Right ventricle myocardium inferior (tissue), 1 donor: ENCODE measurements around the gene WDR7. TPM values are rescaled to one million over a fixed set of nuclear protein-coding genes. Genes with fewer than 3 reads are reported as not detected.

Experiments used
- ATAC-seq: fragments of 200-7000 bp; cut with Tn5 transposase; one replicate; pipeline ENCODE4 v1.9.1; 2020; ENCODE audit warnings: mild to moderate bottlenecking, moderate library complexity
- DNase-seq: peaks from one replicate; pipeline ENCODE4 v3.0.0; 2021; ENCODE audit errors: missing footprints
- intact Hi-C: fragments of 100-400 bp; cut with DNase I; formaldehyde crosslinking; loops from one replicate; pipeline ENCODE4 v1.11.0; 2022
- long read RNA-seq: library from polyadenylated mRNA; unstranded; transcript quantifications from one replicate; pipeline ENCODE4 v2.0.0, GENCODE V29; 2021
- total RNA-seq: library from RNA; stranded (reverse); fragmentation: NEBNext Ultra II Directional; extraction: Animal tissue kit (Norgen Biotek cat#: 25700); gene quantifications from one replicate; pipeline ENCODE4 v1.2.1, GENCODE V29; 2021
- donor health status: DM: no; HTN: yes; CAD: no; lungs with severe emphysema.

WDR7 gene
- total RNA-seq = 21.8 TPM
- long read RNA-seq, partial matches to known transcripts = 6 of 6 reads
- long read RNA-seq, other reads (novel, unspliced or antisense) = 0 of 6 reads

GRCh38 chr18:56650944-56651770 is at the start of gene WDR7:
Gene WDR7 (plus strand): TSS chr18:56651359. CDS start chr18:56672516, 21,157 bp downstream.
- intact Hi-C loops = loop anchor here (1.0 kb wide), 1 partner anchor 13 kb away; the partner anchor contains the start of gene TXNL1
- peak; percentile 98 for DNase-seq
- ATAC-seq = peak; percentile 99

GRCh38 chr18:56606618-56607017 is 44.5 kb upstream of the WDR7 start:
- intact Hi-C loops = no loop called here
- no peak for ATAC-seq
- no peak for DNase-seq

DNA sequence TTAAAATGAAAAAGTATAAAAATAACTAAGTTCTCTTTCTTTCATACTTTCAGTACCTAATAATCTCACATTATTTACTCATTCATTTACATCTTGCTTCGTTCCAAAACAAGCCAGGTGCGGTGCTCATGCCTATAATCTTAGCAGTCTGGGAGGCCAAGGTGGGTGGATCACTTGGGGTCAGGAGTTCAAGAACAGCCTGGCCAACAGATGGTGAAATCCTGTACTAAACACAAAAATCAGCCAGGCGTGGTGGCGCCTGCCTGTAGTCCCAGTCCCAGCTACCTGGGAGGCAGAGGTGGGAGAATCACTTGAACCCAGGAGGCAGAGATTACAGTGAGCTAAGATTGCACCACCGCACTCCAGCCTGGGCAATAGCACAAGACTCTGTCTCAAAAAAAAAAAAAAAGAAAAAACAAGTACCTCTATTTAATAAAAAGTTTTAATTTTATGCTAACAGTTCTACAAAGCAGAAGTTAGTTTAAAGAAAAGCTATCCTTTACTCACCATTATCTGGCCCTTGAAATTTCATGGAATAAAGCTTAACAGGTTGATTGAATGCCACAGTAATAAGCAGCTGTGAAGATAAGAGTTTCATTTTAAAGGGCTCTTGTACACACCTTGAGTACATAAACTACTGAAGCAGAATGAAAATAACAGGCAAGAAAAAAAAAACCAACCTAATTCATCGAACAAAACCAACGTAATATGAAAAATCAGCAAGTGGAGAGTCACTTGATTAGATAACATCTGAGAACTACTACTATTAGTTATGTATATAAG is 35.2 kb upstream of the WDR7 start:
- DNase-seq (no peak), ATAC-seq (no peak)

DNA sequence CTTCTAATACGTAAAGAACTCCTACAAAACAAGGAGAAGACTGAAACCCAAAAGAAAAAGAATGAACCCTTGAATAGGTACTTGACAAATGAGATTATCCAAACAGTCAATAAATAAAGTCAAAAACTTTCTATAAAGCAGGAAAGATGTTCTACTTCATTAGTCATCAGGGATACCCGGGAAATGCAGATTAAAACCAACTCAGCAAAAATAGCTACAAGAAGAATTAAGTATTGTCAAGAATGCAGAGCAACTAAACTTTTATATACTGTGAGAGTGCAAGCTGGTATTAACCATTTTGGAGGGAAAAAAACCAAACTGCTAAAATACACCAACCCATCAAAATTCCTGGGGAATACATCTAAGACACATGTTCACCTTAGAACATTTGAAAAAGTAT is 23.2 kb upstream of the WDR7 start:
- no peak for DNase-seq
- ATAC-seq = no peak
- intact Hi-C loops = no loop called here

More for the DNA sequence above, 35.2 kb upstream of the WDR7 start:
- intact Hi-C loops = no loop called here

GRCh38 chr18:56632070-56633022 is 18.8 kb upstream of the WDR7 start:
- DNase-seq (no peak), ATAC-seq (no peak)
- intact Hi-C loops = no loop called here

- DNase-seq = no peak
- intact Hi-C loops = no loop called here
- no peak for ATAC-seq
Observed at GRCh38 chr18:56635007-56635406, 16.2 kb upstream of the WDR7 start.

- intact Hi-C loops = no loop called here
- ATAC-seq = no peak
- no peak for DNase-seq
Observed at GRCh38 chr18:56637176-56637575, 14.0 kb upstream of the WDR7 start.

- ATAC-seq (no peak), DNase-seq (no peak)
- intact Hi-C loops = loop anchor here (1.0 kb wide), 1 partner anchor 14 kb away; the partner anchor contains the start of gene WDR7
Observed at GRCh38 chr18:56637711-56638231, 13.4 kb upstream of the WDR7 start.

- ATAC-seq (peak; percentile 99), DNase-seq (peak; percentile 99)
- intact Hi-C loops = loop anchor here (1.0 kb wide), 1 partner anchor 13 kb away; the partner anchor contains the start of gene WDR7
Observed at GRCh38 chr18:56638232-56639103, 12.7 kb upstream of the WDR7 start, which contains the start of gene TXNL1. Gene TXNL1 (minus strand): TSS chr18:56638592. CDS start chr18:56638440, 152 bp downstream.

DNA sequence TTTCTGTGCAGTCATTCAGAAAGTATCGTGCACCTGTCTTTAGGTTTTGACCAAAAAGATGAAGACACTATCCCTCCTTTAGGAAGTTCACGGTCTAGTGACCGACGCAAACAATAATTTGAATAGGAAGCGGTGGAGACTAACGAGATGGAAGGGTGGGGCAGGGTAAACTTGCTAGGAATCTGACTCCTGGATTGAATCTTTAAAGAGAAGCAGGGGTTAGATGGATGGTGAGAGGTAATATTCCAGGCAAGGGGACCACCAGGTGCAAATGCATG is 12.1 kb upstream of the WDR7 start:
- intact Hi-C loops = no loop called here
- DNase-seq (no peak), ATAC-seq (no peak)

DNA sequence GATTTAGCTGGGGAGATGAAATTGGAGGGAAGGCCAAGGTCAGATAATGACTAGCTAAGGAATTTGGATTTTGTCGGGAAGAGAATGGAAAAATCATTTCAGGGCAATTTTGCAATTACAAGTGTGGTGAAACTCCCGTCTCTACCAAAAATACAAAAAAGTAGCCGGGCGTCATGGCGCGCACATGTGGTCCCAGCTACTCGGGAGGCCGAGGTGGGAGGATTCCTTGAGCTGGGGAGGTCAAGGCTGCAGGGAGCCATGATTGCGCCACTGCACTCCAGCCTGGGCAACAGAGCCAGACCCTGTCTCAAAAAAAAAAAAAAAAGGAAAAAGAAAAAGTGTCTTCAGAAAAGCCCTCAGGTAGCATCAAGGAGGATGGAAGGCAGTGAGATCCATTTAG is 11.6 kb upstream of the WDR7 start:
- DNase-seq (no peak), ATAC-seq (no peak)
- intact Hi-C loops = no loop called here

DNA sequence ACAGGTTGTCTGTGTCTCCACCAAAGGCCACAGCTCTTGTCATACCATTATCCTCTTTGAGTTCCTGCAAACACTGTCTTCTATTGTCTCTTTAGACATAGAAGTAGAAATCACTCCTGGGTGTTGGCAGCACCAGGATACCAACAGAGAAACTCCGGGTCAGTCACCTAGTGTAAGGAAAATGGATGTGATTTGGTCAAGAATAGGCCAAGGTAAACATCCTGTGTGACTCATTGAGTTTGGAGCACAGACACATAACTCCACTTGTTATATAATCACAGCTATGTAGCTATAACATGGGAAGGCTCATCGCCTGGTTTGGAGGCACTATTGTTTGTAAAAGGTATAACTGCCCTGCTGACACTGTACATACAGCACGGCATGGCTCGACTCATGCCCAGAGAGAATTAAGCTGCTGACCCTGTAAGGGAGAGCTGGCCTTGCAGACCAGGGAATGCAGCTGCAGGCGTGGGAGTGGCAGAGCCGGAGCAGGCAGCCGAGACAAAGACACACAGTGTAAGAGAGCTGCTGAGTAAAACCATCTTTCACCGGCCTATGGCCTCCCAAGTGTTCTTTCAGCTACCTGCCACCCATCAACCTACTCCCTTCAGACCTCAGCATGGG is 9.3 kb upstream of the WDR7 start:
- ATAC-seq = no peak
- intact Hi-C loops = no loop called here
- no peak for DNase-seq

DNA sequence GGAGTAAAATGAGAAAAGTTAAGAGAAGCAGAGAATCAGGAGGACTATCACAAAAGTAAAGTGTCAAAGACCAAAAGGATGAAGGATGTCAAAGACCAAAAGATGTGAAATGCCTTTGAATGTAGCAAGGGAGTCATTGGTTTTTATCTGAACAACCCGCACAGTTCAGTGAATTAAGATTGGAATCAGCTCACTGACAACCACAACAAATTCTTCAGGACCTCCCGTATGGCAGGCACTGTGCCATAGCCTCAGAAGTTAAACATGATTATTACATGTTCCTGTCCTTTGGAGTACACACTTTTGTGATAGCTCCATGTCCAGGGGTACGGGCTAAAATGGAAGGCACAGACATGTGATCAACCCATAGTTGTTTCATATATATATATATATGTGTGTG is 7.8 kb upstream of the WDR7 start:
- intact Hi-C loops = no loop called here
- DNase-seq (no peak), ATAC-seq (no peak)

DNA sequence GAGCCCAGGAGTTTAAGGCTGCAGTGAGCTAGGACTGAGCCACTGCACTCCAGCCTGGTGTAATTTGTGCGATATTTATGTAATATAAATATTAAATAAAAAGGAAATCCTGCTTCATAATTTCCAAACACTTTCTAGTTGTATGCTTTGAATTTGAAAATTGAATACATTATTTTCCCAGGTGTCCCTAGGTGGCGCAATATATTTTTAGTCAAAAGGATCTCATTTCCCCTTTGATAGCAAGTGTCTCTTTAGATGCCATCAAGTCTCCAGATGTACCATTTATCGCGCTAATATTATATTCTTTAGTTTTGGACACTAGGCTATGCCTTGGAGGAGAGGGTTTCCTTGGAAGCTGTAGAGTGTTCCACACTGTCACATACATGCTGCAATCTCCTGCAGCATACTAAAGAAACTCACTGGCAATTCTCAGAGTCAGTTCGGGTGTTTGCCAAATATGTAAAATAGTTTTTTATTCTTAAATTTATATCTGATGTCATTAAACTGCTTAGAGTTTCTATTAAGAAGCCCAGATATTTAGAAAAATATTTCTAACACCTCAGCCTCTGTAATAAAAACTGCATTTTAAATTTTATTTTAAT is 5.6 kb upstream of the WDR7 start:
- ATAC-seq = no peak
- no peak for DNase-seq
- intact Hi-C loops = no loop called here

- ATAC-seq = no peak
- DNase-seq = no peak
- intact Hi-C loops = no loop called here
Observed at GRCh38 chr18:56647071-56647470, 4.1 kb upstream of the WDR7 start.

DNA sequence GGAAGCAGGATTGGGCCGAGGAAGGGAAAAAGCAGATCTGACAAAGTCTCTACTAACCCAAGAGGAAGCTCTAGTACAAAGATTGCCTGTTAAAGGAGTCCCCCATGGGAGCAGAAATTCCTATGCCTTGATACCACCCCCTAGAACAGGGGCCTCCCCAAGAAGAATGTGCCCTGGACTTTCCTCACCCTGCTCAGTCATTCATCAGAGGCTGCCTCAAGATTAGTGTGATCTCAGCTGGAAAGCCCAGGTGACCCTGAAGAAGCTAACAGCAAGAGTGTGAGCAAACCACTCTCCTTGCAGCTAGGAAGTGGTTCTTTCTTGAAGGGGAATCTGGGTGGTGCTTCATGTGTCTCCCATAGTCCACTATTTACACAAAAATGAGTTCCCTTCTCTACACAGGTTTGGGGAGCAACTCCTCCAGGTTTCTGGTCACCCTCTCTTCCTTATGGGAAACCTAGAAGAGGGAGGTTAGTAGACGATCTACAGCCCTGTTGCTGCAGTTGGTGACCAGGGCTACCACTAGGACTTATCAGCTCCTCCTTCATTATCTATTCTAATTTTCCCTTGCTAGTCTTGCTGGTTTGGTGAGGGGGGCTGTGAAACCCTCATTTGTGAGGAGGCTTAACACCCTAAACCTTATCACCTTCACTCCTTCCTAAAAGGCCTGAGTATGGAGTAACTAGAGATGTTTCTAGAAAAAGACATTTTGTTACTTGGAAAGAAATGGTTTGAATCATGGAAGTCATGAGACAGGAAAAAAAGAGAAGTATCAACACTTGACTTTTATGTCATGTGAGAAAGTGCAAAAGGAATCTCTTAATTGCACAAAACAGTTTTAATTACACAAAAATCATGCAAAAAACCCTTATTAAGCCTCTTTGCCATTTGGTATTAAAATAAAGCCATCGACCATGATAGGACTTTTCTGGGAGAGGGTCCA is 2.9 kb upstream of the WDR7 start:
- DNase-seq = no peak
- intact Hi-C loops = no loop called here

More for the DNA sequence above, 2.9 kb upstream of the WDR7 start:
- no peak for ATAC-seq
